GM18526 (cell line): ENCODE measurements around the gene LRRTM4.

ENCODE experiments used
- POLR2A ChIP-seq: IDR thresholded peaks from 3 replicates; pipeline ENCODE4 v1.6.1; 2011; ENCODE audit not compliant: insufficient read length; ENCODE audit errors: extremely low read depth

Gene LRRTM4

GRCh38 chr2:77013457-77013856 is 508.7 kb downstream of the LRRTM4 start:
- TF ChIP-seq POLR2A: no peak

GRCh38 chr2:77009307-77009706 is 512.9 kb downstream of the LRRTM4 start:
- TF ChIP-seq POLR2A: no peak

- no peak for TF ChIP-seq POLR2A
These were observed 513.3 kb downstream of the LRRTM4 start for GRCh38 chr2:77008853-77009252.

GRCh38 chr2:77007686-77008085 is 514.5 kb downstream of the LRRTM4 start:
- no peak for TF ChIP-seq POLR2A

GRCh38 chr2:77005522-77005921 is 516.7 kb downstream of the LRRTM4 start:
- no peak for TF ChIP-seq POLR2A

- no peak for TF ChIP-seq POLR2A
These were observed 520.3 kb downstream of the LRRTM4 start for GRCh38 chr2:77001895-77002294.

- TF ChIP-seq POLR2A: no peak
These were observed 523.5 kb downstream of the LRRTM4 start for GRCh38 chr2:76998704-76999103.

GRCh38 chr2:76998152-76998551 is 524.0 kb downstream of the LRRTM4 start:
- no peak for TF ChIP-seq POLR2A

- TF ChIP-seq POLR2A: no peak
These were observed 524.9 kb downstream of the LRRTM4 start for GRCh38 chr2:76997296-76997695.

- TF ChIP-seq POLR2A: no peak
These were observed 536.6 kb downstream of the LRRTM4 start for GRCh38 chr2:76985387-76986136.

GRCh38 chr2:76984359-76984758 is 537.8 kb downstream of the LRRTM4 start:
- no peak for TF ChIP-seq POLR2A

- no peak for TF ChIP-seq POLR2A
These were observed 541.9 kb downstream of the LRRTM4 start for GRCh38 chr2:76980067-76980787.

GRCh38 chr2:76977846-76978727 is 544.1 kb downstream of the LRRTM4 start:
- no peak for TF ChIP-seq POLR2A

GRCh38 chr2:76975752-76976151 is 546.4 kb downstream of the LRRTM4 start:
- no peak for TF ChIP-seq POLR2A

- no peak for TF ChIP-seq POLR2A
These were observed 548.6 kb downstream of the LRRTM4 start for GRCh38 chr2:76973610-76974009.

GRCh38 chr2:76965772-76966171 is 556.4 kb downstream of the LRRTM4 start:
- TF ChIP-seq POLR2A: no peak
